DOHH2 (cell line): Measurements from ENCODE around the gene NUP210.

Source experiments
- H3F3A ChIP-seq: fragments of 200-600 bp; sonication (generic), shearing (Covaris generic); 2 replicates; pipeline ENCODE4 v1.6.0; 2016; ENCODE audit warnings: antibody characterized with exemption, mild to moderate bottlenecking; ENCODE audit not compliant: control insufficient read depth, insufficient read depth
- H3K27ac ChIP-seq: fragments of 200-600 bp; sonication (generic); 2 replicates; pipeline ENCODE4 v1.5.1; 2014; ENCODE audit warnings: low read depth, mild to moderate bottlenecking, low read length, moderate library complexity
- H3K27me3 ChIP-seq: fragments of 200-600 bp; sonication (generic); 2 replicates; pipeline ENCODE4 v1.6.1; 2014; ENCODE audit warnings: mild to moderate bottlenecking, low read length, mixed read lengths; ENCODE audit not compliant: control insufficient read depth
- H3K36me3 ChIP-seq: fragments of 200-600 bp; sonication (generic); 2 replicates; pipeline ENCODE4 v1.6.1; 2014; ENCODE audit warnings: mild to moderate bottlenecking, low read length, moderate library complexity, mixed read lengths; ENCODE audit not compliant: control insufficient read depth
- H3K4me1 ChIP-seq: fragments of 200-600 bp; sonication (generic); 2 replicates; pipeline ENCODE4 v1.6.1; 2014; ENCODE audit warnings: mild to moderate bottlenecking, low read length, mixed read lengths; ENCODE audit not compliant: control insufficient read depth
- H3K4me2 ChIP-seq: fragments of 200-600 bp; sonication (generic); 2 replicates; pipeline ENCODE4 v1.6.0; 2014; ENCODE audit warnings: mild to moderate bottlenecking, low read length, moderate library complexity
- H3K4me3 ChIP-seq: fragments of 200-600 bp; sonication (generic); 2 replicates; pipeline ENCODE4 v1.5.1; 2014; ENCODE audit warnings: mild to moderate bottlenecking, low read length, mixed read lengths
- H3K79me2 ChIP-seq: fragments of 200-600 bp; sonication (generic); 2 replicates; pipeline ENCODE4 v1.6.1; 2014; ENCODE audit warnings: mild to moderate bottlenecking, low read length, mixed read lengths; ENCODE audit not compliant: control insufficient read depth
- H3K9me2 ChIP-seq: fragments of 200-600 bp; sonication (generic); replicated peaks from 2 replicates; pipeline ENCODE4 v1.6.1; 2014; ENCODE audit warnings: mild to moderate bottlenecking, low read length, mixed read lengths; ENCODE audit not compliant: control insufficient read depth
- H3K9me3 ChIP-seq: fragments of 200-600 bp; sonication (generic); 2 replicates; pipeline ENCODE4 v1.6.1; 2014; ENCODE audit warnings: antibody characterized with exemption, low read length, mixed read lengths; ENCODE audit not compliant: control insufficient read depth, insufficient read depth
- H4K20me1 ChIP-seq: fragments of 200-600 bp; sonication (generic); 2 replicates; pipeline ENCODE4 v1.6.0; 2014; ENCODE audit warnings: low read depth, mild to moderate bottlenecking, antibody characterized with exemption, low read length, moderate library complexity; ENCODE audit not compliant: control insufficient read depth, insufficient read depth
- CTCF ChIP-seq: fragments of 200-600 bp; sonication (generic); IDR thresholded peaks from one replicate; pipeline ENCODE4 v1.5.1; 2014; ENCODE audit warnings: antibody characterized with exemption, mild to moderate bottlenecking, low read depth, low read length; ENCODE audit not compliant: poor library complexity, severe bottlenecking
- EZH2phosphoT487 ChIP-seq: fragments of 200-600 bp; sonication (generic); IDR thresholded peaks from 2 replicates; pipeline ENCODE4 v1.6.1; 2017; ENCODE audit warnings: borderline replicate concordance, mild to moderate bottlenecking, antibody characterized with exemption, low read length, moderate library complexity, mixed read lengths

NUP210 gene

GRCh38 chr3:13274551-13275332 is 145.4 kb downstream of the NUP210 start:
- H3K36me3 ChIP-seq = no peaks in the 10 kb centered on the region
- no peak overlapping the region for H3K27ac ChIP-seq
- H4K20me1 ChIP-seq = no peaks in the 10 kb centered on the region
- H3K4me2 ChIP-seq = no peak overlapping the region
- H3K27me3 ChIP-seq = peaks cover 27% of the 10 kb centered on the region
- no peaks in the 10 kb centered on the region for H3F3A ChIP-seq
- no peak for TF ChIP-seq EZH2phosphoT487
- TF ChIP-seq CTCF = no peak
- H3K9me2 ChIP-seq = no peaks in the 10 kb centered on the region
- H3K4me1 ChIP-seq = no peaks in the 10 kb centered on the region
- no peaks in the 10 kb centered on the region for H3K9me3 ChIP-seq
- H3K79me2 ChIP-seq = no peaks in the 10 kb centered on the region
- no peak overlapping the region for H3K4me3 ChIP-seq

DNA sequence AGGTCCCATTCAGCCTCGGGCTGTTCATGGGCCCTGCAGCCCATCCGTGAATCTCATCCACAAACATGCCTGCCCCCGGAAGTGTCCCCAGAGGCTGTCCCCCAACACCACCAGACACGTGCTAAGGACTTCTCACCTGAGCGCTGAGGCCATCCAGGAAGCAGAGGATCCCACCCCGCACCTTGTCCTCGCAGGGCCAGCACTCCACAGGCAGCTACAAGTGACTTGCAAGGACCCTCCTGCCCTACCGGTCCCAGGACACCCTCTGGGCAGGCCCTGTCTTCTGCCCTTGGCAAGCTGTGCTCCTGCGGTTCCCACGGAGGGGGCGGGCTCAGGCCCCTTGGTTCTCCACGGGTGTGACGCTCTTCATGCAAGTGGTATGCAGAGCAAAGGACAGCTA is 146.0 kb downstream of the NUP210 start:
- no peaks in the 10 kb centered on the region for H3F3A ChIP-seq
- no peak overlapping the region for H3K27ac ChIP-seq
- peaks cover 27% of the 10 kb centered on the region for H3K27me3 ChIP-seq
- no peaks in the 10 kb centered on the region for H3K79me2 ChIP-seq
- no peaks in the 10 kb centered on the region for H3K9me3 ChIP-seq
- no peaks in the 10 kb centered on the region for H3K4me1 ChIP-seq
- no peaks in the 10 kb centered on the region for H3K9me2 ChIP-seq
- no peak for TF ChIP-seq EZH2phosphoT487
- no peak for TF ChIP-seq CTCF
- no peaks in the 10 kb centered on the region for H4K20me1 ChIP-seq
- no peak overlapping the region for H3K4me2 ChIP-seq
- no peak overlapping the region for H3K4me3 ChIP-seq
- H3K36me3 ChIP-seq = no peaks in the 10 kb centered on the region

GRCh38 chr3:13273604-13274105 is 146.5 kb downstream of the NUP210 start:
- Histone ChIP-seq H3K79me2 (no peaks in the 10 kb centered on the region), H3K4me1 (no peaks in the 10 kb centered on the region), H3K9me3 (no peaks in the 10 kb centered on the region), H3K9me2 (no peaks in the 10 kb centered on the region), H3K27me3 (peaks cover 27% of the 10 kb centered on the region), H4K20me1 (no peaks in the 10 kb centered on the region), H3F3A (no peaks in the 10 kb centered on the region), H3K4me2 (no peak overlapping the region), H3K36me3 (no peaks in the 10 kb centered on the region), H3K27ac (no peak overlapping the region), H3K4me3 (no peak overlapping the region)
- TF ChIP-seq EZH2phosphoT487 (no peak), CTCF (no peak)
